Duodenal mucosa (tissue), 2 donors: ENCODE results near the gene FBXO9.
"Not testable (repeated sequence)": the region's sequence is repeated elsewhere in the genome, so short reads cannot be mapped to it uniquely, and the experiment has no call there.

Source experiments
- H3K27ac ChIP-seq: one replicate; pipeline ENCODE4 v1.7.0; 2013; ENCODE audit warnings: low read depth, low read length
- H3K27me3 ChIP-seq, 2 donors: one replicate each; pipeline ENCODE4 v1.7.0; 2013; ENCODE audit warnings: low read length in 2 of 2, control low read depth in 1 of 2; ENCODE audit not compliant: insufficient read depth in 2 of 2, control insufficient read depth in 1 of 2
- H3K36me3 ChIP-seq, 2 donors: one replicate each; pipeline ENCODE4 v1.7.0; 2013; ENCODE audit warnings: low read length in 2 of 2, control low read depth in 1 of 2; ENCODE audit not compliant: insufficient read depth in 2 of 2, control insufficient read depth in 1 of 2
- H3K4me1 ChIP-seq, 2 donors: one replicate each; pipeline ENCODE4 v1.7.0; 2013; ENCODE audit warnings: low read length in 2 of 2, control low read depth in 1 of 2; ENCODE audit not compliant: insufficient read depth in 2 of 2, control insufficient read depth in 1 of 2
- H3K4me3 ChIP-seq, 2 donors: one replicate each; pipeline ENCODE4 v1.7.0; 2013; ENCODE audit warnings: low read length in 2 of 2, low read depth in 1 of 2
- H3K9ac ChIP-seq, 2 donors: one replicate each; pipeline ENCODE4 v1.7.0; 2013; ENCODE audit warnings: low read length in 2 of 2, low read depth in 1 of 2
- H3K9me3 ChIP-seq, 2 donors: one replicate each; pipeline ENCODE4 v1.7.0; 2013; ENCODE audit warnings: low read length in 2 of 2, control low read depth in 1 of 2; ENCODE audit not compliant: control insufficient read depth in 1 of 2

The FBXO9 gene

DNA sequence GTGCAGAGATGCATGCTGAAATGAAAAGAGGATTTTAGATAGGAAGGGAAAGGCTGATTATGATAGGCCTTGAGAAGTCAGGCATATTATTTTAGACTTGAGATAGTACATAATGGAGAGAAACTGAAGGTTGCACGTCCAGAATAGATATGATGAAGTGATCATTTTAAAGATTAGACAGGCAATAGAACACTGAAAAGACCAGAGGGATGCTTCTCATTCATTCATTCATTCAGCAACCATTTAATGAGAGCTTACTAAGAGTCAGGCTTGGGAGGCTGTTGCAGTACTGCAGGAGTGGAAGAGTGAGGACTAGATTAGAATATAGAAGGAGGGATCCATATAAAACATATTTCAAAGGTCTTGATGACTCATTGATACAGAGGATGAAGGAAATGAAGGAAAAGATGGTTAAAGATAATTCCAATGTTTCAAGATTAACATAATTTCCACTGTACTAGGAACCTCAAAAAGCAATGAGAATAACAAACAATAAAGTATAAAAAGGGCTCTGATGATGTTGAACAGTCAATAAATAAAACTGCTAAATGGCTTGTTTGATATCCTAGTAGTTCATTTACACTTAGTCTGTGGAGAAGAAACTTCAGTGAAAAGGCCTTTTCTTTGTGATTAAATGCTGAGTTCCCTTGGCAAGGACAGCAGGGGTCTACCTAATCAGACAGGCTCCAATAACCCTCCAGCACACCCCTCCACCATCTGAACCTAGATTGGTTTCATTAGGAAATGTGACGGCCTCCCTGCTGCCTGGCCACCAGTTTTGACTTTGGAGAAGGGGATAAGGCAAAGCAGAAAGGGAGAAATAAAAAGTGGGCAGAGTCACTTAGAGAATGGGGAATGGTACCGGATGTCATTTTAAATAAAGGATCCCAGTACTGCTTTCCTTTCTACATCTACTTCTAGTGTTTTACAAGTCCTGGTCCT lies 5.3 kb upstream of the FBXO9 start:
- Histone ChIP-seq H3K36me3 (peaks cover 0 to under 1% of the 10 kb centered on the region in 2 donors), H3K27ac (no peak overlapping the region), H3K9ac (peak overlapping the region; percentile 80 to 88), H3K4me1 (peaks cover 54 to 57% of the 10 kb centered on the region in 2 donors), H3K27me3 (no peaks in the 10 kb centered on the region), H3K9me3 (no peaks in the 10 kb centered on the region), H3K4me3 (peak overlapping the region; percentile 84 to 91)

DNA sequence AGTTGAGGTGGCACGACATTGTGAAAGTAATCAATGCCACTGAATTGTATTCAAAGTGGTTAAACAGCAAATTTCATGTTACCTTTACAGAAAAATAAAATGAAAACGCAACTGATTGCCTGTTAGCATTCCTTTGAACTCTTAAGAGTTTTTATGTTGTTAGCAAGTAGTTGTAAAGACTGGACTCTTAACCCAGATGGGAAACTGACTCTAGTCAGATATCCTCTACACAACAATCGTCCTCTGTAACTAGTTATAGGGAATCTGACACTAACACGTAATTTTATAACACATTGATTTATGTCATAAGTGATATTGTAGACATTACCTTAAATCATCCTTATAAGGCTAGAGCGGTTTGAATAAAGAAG lies 3.0 kb upstream of the FBXO9 start:
- Histone ChIP-seq H3K36me3 (no peaks in the 10 kb centered on the region), H3K4me3 (peak overlapping the region; percentile 84 to 91), H3K27ac (peak overlapping the region; percentile 47), H3K4me1 (peaks cover 46 to 50% of the 10 kb centered on the region in 2 donors), H3K9ac (peak overlapping the region; percentile 80 to 88), H3K27me3 (no peaks in the 10 kb centered on the region), H3K9me3 (no peaks in the 10 kb centered on the region)

DNA sequence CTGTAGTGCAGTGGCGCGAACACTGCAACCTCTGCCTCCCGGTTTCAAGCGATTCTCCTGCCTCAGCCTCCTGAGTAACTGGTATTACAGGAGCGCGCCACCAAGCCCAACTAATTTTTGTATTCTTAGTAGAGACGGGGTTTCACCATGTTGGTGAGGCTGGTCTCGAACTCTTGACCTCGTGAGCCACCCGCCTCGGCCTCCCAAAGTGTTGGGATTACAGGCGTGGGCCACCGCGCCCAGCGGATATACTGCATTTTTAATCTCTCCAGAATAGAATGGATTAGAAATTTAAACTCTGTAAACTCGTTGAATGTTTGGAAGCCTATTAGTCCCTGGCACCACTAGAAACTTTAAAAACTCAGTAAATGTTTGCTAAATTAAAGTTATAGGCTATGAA lies 949 bp upstream of the FBXO9 start:
- not testable (repeated sequence) for H3K27me3 ChIP-seq, H3K27ac ChIP-seq, H3K9ac ChIP-seq, H3K36me3 ChIP-seq, H3K9me3 ChIP-seq
- Histone ChIP-seq H3K4me1 (peaks cover 36 to 41% of the 10 kb centered on the region in 2 donors), H3K4me3 (peak overlapping the region; percentile 91 to 96)

DNA sequence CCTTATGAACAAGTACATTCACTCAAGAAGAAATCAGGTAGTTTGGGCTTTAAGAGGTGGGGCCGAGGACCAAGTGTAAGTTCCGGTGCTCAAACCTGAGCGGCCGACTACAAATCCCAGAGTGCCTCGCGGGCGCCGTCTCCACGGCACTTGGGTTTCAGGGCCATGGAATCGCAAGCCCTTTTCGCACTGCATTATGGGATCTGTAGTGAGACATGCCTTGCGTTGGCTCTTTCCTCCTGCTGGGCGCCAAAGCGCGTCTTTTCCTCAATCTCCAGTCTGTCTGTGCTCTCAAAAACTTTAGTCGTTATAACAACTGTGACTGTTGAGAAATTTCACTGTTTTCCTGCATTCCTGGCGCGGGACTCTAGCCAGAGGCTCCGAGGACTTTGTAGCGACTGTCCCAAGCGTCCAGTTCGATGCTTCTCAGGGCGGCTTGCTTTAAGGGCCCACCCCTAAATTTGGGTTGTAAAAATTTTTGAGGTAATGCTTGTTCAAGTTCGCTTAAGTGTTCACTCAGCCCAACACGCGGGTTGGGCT lies 408 bp upstream of the FBXO9 start:
- Histone ChIP-seq H3K4me3 (peak overlapping the region; percentile 91 to 96), H3K27me3 (no peaks in the 10 kb centered on the region), H3K4me1 (peaks cover 31 to 35% of the 10 kb centered on the region in 2 donors), H3K36me3 (no peaks in the 10 kb centered on the region), H3K9ac (peak overlapping the region; percentile 86 to 90), H3K27ac (peak overlapping the region; percentile 76), H3K9me3 (no peaks in the 10 kb centered on the region)

DNA sequence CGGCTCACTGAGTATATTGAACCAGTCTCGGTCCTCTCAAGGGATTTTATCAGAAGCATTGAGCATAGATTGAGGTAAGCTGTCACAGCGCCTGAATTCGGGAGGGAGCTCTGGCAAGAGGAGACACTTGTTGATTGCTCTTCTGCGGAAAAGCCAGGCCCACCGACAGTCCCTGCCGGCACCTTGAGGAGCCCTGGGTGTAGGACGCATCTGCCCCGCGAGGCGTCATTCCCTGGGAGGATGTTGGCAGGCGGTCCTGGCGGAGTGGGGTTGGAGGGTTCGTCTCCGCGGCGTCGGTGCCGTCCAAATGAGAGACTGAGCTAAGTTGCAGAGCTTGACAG lies 843 bp downstream of the FBXO9 start:
- peaks cover 28 to 30% of the 10 kb centered on the region in 2 donors for H3K4me1 ChIP-seq
- H3K9me3 ChIP-seq = no peaks in the 10 kb centered on the region

DNA sequence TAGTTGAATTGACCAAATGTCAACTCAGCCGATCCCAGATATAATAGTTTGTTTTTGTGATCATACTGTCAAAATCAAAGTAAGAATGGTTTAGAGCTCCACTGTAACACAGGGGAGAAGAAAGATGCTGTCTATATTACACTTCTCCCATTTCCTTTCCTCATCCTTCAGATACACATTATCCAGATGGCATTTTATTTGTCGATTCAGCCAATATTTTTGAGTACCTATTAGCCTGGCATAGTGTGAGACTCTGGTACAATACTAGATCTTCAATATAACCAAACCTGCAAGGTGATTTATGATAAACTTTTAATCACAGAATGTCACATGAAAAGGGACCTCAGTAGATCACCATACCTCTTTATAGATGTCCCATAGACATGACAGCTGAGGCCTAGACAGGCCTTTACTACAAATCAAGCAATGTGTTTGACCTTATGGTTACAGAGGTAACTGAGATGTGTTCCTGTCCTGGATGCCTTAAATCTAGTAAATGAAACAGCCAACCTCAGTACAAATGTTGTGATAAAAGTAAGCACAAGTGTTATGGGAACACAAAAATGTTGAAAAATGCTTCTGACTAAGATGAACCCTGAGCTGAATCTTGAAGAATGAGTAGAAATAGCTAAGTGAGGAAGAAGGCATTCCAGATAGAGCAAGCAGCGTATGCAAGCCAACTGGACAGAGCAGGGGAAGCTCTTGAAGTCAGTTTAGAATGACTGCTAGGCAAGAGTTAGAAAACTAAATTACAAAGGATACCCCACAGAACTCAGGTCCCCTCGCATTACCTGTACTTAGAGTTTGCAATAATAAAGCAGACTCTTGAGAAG lies 1.9 kb downstream of the FBXO9 start:
- H3K9ac ChIP-seq = no peak overlapping the region

More for the DNA sequence above, 843 bp downstream of the FBXO9 start:
- peak overlapping the region; percentile 91 to 96 for H3K4me3 ChIP-seq
- no peaks in the 10 kb centered on the region for H3K27me3 ChIP-seq
- no peaks in the 10 kb centered on the region for H3K36me3 ChIP-seq
- peak overlapping the region; percentile 86 to 90 for H3K9ac ChIP-seq
- peak overlapping the region; percentile 51 for H3K27ac ChIP-seq

DNA sequence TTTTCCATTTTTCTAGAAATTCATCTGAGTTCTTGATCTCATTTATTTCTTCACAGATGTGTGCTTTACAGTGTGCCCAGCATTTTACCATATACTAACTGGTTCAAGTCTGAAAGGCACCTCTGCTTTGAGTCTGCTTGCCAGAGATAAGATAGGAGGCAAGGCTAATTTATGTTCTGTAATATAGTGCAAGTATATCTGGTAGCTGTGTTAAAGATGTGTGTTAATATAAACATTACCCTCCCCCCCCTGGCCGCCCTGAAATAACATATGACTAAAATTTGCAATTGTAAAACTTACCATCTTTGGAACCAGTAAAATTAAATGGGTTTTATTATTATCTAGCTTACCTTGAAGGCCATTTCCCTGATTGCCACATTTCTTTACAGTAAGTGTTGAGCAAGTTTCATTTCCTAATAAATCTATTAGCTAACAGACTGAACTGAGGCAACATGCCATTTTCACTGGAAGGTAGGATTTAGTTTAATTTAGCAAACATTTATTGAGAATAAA lies 2.7 kb downstream of the FBXO9 start:
- no peak overlapping the region for H3K4me3 ChIP-seq
- H3K4me1 ChIP-seq = peaks cover 20 to 28% of the 10 kb centered on the region in 2 donors
- H3K9ac ChIP-seq = no peak overlapping the region
- H3K36me3 ChIP-seq = no peaks in the 10 kb centered on the region
- H3K27ac ChIP-seq = no peak overlapping the region
- no peaks in the 10 kb centered on the region for H3K9me3 ChIP-seq
- no peaks in the 10 kb centered on the region for H3K27me3 ChIP-seq

More for the DNA sequence above, 1.9 kb downstream of the FBXO9 start:
- H3K36me3 ChIP-seq = no peaks in the 10 kb centered on the region
- no peaks in the 10 kb centered on the region for H3K9me3 ChIP-seq
- H3K4me1 ChIP-seq = peaks cover 28 to 31% of the 10 kb centered on the region in 2 donors
- no peaks in the 10 kb centered on the region for H3K27me3 ChIP-seq
- H3K27ac ChIP-seq = no peak overlapping the region
- H3K4me3 ChIP-seq = peak overlapping the region; percentile 91 to 96

DNA sequence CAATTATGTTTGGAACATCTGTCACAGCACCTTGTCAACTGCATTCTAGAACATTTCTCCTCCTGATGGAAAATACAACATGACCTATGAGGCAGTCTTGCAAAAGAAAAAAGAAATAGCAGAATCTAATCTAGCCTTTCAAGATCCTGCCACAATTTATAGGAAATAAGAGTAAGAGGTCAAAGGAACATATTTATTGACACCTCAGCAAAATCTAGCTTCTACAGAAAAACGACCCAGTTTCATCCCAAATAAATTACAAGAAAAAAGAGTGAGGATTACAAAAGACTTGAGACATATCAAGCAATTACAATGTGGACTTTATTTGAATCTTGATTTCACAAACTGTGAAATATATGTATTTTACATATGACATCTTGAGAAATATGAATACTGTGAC lies 4.2 kb downstream of the FBXO9 start:
- H3K36me3 ChIP-seq = peaks cover 7 to 10% of the 10 kb centered on the region in 2 donors
- H3K27ac ChIP-seq = no peak overlapping the region
- peaks cover 20 to 28% of the 10 kb centered on the region in 2 donors for H3K4me1 ChIP-seq
- no peak overlapping the region for H3K9ac ChIP-seq
- no peak overlapping the region for H3K4me3 ChIP-seq
- no peaks in the 10 kb centered on the region for H3K27me3 ChIP-seq
- no peaks in the 10 kb centered on the region for H3K9me3 ChIP-seq

DNA sequence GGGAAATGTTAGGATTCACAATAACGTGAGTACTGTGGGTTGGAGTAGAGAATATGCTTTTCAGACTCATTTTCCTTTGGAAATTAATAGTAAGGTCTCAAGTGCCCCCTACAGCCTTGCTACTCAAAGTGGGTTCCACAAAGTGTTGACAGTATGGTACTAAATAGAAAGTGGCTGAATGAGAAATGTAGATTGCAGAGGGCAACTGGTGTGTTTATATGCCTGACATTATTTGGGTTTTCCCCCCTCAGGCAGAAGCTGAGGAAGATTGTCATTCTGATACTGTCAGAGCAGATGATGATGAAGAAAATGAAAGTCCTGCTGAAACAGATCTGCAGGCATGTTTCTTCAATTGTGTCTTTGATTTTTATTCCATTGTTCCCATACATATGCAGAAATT lies 5.6 kb downstream of the FBXO9 start:
- H3K9ac ChIP-seq = no peak overlapping the region
- no peaks in the 10 kb centered on the region for H3K27me3 ChIP-seq
- no peak overlapping the region for H3K4me3 ChIP-seq
- no peak overlapping the region for H3K27ac ChIP-seq
- peaks cover 20 to 28% of the 10 kb centered on the region in 2 donors for H3K4me1 ChIP-seq
- H3K36me3 ChIP-seq = peaks cover 13 to 21% of the 10 kb centered on the region in 2 donors
- H3K9me3 ChIP-seq = no peaks in the 10 kb centered on the region
